ENCODE measurements around the gene FSTL3.

Gene FSTL3

GRCh38 chr19:723247-723646, 47.1 kb downstream of the FSTL3 start:
- Histone ChIP-seq H3K4me3 (ENCODE audit: low read depth in 1 of 2, low read length in 2 of 2) (no peak overlapping the region), H2AFZ (ENCODE audit: low read depth, low read length) (no peak overlapping the region), H3K27ac (ENCODE audit: low read length) (no peak overlapping the region), H3K79me2 (ENCODE audit: insufficient read depth, low read length) (no peaks in the 10 kb centered on the region), H3K9me3 (ENCODE audit: insufficient read depth, low read length, severe bottlenecking) (no peaks in the 10 kb centered on the region), H3K9ac (ENCODE audit: low read depth, low read length) (no peak overlapping the region), H3K36me3 (ENCODE audit: insufficient read depth, low read length) (no peaks in the 10 kb centered on the region), H3K4me1 (ENCODE audit: insufficient read depth, low read length) (no peaks in the 10 kb centered on the region), H3K4me2 (ENCODE audit: insufficient read depth, low read length) (no peak overlapping the region), H3K27me3 (ENCODE audit: insufficient read depth, low read length, poor library complexity) (no peaks in the 10 kb centered on the region), H4K20me1 (ENCODE audit: insufficient read depth, low read length) (no peaks in the 10 kb centered on the region)
- DNase-seq (no peak), ATAC-seq (ENCODE audit: insufficient read depth, low read depth) (no peak)
- TF ChIP-seq CTCF (IDR thresholded peaks at IDR 0.05; ENCODE audit: borderline replicate concordance, extremely low read depth, low read length, poor library complexity, severe bottlenecking) (no peak), EZH2 (IDR thresholded peaks at IDR 0.05; ENCODE audit: borderline replicate concordance, low read depth, low read length, severe bottlenecking) (no peak)

- H3K27me3 ChIP-seq (ENCODE audit: insufficient read depth, low read length, poor library complexity): no peaks in the 10 kb centered on the region
- DNase-seq: no peak
- no peaks in the 10 kb centered on the region for H3K4me1 ChIP-seq (ENCODE audit: insufficient read depth, low read length)
- no peak for ATAC-seq (ENCODE audit: insufficient read depth, low read depth)
- no peaks in the 10 kb centered on the region for H3K36me3 ChIP-seq (ENCODE audit: insufficient read depth, low read length)
- no peak overlapping the region for H3K4me2 ChIP-seq (ENCODE audit: insufficient read depth, low read length)
- H3K79me2 ChIP-seq (ENCODE audit: insufficient read depth, low read length): no peaks in the 10 kb centered on the region
- H3K27ac ChIP-seq (ENCODE audit: low read length): no peak overlapping the region
- H3K9me3 ChIP-seq (ENCODE audit: insufficient read depth, low read length, severe bottlenecking): no peaks in the 10 kb centered on the region
- TF ChIP-seq CTCF (IDR thresholded peaks at IDR 0.05; ENCODE audit: borderline replicate concordance, extremely low read depth, low read length, poor library complexity, severe bottlenecking): no peak
- no peak for TF ChIP-seq EZH2 (IDR thresholded peaks at IDR 0.05; ENCODE audit: borderline replicate concordance, low read depth, low read length, severe bottlenecking)
- no peaks in the 10 kb centered on the region for H4K20me1 ChIP-seq (ENCODE audit: insufficient read depth, low read length)
- H3K9ac ChIP-seq (ENCODE audit: low read depth, low read length): no peak overlapping the region
- no peak overlapping the region for H2AFZ ChIP-seq (ENCODE audit: low read depth, low read length)
- no peak overlapping the region for H3K4me3 ChIP-seq (ENCODE audit: low read depth in 1 of 2, low read length in 2 of 2)
Measured at GRCh38 chr19:723714-724113, 47.5 kb downstream of the FSTL3 start.

- no peaks in the 10 kb centered on the region for H3K36me3 ChIP-seq (ENCODE audit: insufficient read depth, low read length)
- no peak overlapping the region for H3K4me3 ChIP-seq (ENCODE audit: low read depth in 1 of 2, low read length in 2 of 2)
- no peak overlapping the region for H3K9ac ChIP-seq (ENCODE audit: low read depth, low read length)
- no peaks in the 10 kb centered on the region for H4K20me1 ChIP-seq (ENCODE audit: insufficient read depth, low read length)
- TF ChIP-seq CTCF (IDR thresholded peaks at IDR 0.05; ENCODE audit: borderline replicate concordance, extremely low read depth, low read length, poor library complexity, severe bottlenecking) (no peak), EZH2 (IDR thresholded peaks at IDR 0.05; ENCODE audit: borderline replicate concordance, low read depth, low read length, severe bottlenecking) (no peak)
- no peak for ATAC-seq (ENCODE audit: insufficient read depth, low read depth)
- H3K9me3 ChIP-seq (ENCODE audit: insufficient read depth, low read length, severe bottlenecking): no peaks in the 10 kb centered on the region
- DNase-seq: no peak
- no peaks in the 10 kb centered on the region for H3K27me3 ChIP-seq (ENCODE audit: insufficient read depth, low read length, poor library complexity)
- H3K4me2 ChIP-seq (ENCODE audit: insufficient read depth, low read length): no peak overlapping the region
- no peak overlapping the region for H3K27ac ChIP-seq (ENCODE audit: low read length)
- no peak overlapping the region for H2AFZ ChIP-seq (ENCODE audit: low read depth, low read length)
- no peaks in the 10 kb centered on the region for H3K79me2 ChIP-seq (ENCODE audit: insufficient read depth, low read length)
- H3K4me1 ChIP-seq (ENCODE audit: insufficient read depth, low read length): no peaks in the 10 kb centered on the region
Measured at GRCh38 chr19:725461-726089, 49.4 kb downstream of the FSTL3 start.

All from DND-41 (cell line).